Ishikawa (cell line): ENCODE measurements around the gene RBM19.

Experiments
- EGR1 ChIP-seq: IDR thresholded peaks from 2 replicates; pipeline ENCODE4 v1.6.1; 2012
- EP300 ChIP-seq: IDR thresholded peaks from 2 replicates; pipeline ENCODE4 v1.6.1; 2012; ENCODE audit warnings: borderline replicate concordance
- FOXM1 ChIP-seq: IDR thresholded peaks from 2 replicates; pipeline ENCODE4 v1.6.1; 2012; ENCODE audit warnings: low read depth, borderline replicate concordance
- REST ChIP-seq: IDR thresholded peaks from 2 replicates; pipeline ENCODE4 v1.6.1; 2012; ENCODE audit warnings: low read depth, mild to moderate bottlenecking
- TEAD4 ChIP-seq: IDR thresholded peaks from 2 replicates; pipeline ENCODE4 v1.6.1; 2012
- USF1 ChIP-seq: IDR thresholded peaks from 2 replicates; pipeline ENCODE4 v1.6.1; 2012
- YY1 ChIP-seq: IDR thresholded peaks from 2 replicates; pipeline ENCODE4 v1.6.1; 2012; ENCODE audit warnings: low read depth

GRCh38 chr12:113782873-113783272 lies 183.3 kb downstream of the RBM19 start:
- TF ChIP-seq TEAD4 (no peak), EP300 (no peak), REST (no peak), FOXM1 (no peak), USF1 (no peak), YY1 (no peak), EGR1 (no peak)
